ENCODE measurements around the gene HKDC1.

DNA sequence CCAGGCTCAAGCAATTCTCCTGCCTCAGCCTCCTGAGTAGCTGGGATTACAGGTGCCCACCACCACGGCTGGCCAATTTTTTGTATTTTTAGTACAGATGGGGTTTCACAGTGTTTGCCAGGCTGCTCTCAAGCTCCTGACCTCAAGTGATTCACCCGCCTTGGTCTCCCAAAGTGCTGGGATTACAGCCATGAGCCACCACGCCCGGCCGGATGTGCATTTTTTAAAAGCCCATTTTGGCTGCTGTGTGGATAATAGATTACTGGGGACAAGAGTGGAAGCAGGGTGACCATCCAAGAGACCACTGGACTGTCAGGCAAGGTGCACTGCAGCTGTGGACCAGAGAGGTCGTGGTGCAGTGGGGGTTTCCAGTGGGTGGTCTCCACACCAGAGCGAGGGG is 21.4 kb downstream of the HKDC1 start:
- TF ChIP-seq KLF5 (IDR thresholded peaks at IDR 0.05; ENCODE audit: partially characterized antibody) (no peak), SMC3 (IDR thresholded peaks at IDR 0.05; ENCODE audit: borderline replicate concordance, low read length) (no peak), ZNF274 (IDR thresholded peaks at IDR 0.05; ENCODE audit: insufficient read depth, insufficient read length) (no peak), FOS (IDR thresholded peaks at IDR 0.05; ENCODE audit: borderline replicate concordance, extremely low read depth, insufficient read length) (no peak), NR2C2 (IDR thresholded peaks at IDR 0.05; ENCODE audit: borderline replicate concordance, control insufficient read depth, insufficient read length, low read depth) (no peak)
- TF ChIP-seq, protein P1, sequence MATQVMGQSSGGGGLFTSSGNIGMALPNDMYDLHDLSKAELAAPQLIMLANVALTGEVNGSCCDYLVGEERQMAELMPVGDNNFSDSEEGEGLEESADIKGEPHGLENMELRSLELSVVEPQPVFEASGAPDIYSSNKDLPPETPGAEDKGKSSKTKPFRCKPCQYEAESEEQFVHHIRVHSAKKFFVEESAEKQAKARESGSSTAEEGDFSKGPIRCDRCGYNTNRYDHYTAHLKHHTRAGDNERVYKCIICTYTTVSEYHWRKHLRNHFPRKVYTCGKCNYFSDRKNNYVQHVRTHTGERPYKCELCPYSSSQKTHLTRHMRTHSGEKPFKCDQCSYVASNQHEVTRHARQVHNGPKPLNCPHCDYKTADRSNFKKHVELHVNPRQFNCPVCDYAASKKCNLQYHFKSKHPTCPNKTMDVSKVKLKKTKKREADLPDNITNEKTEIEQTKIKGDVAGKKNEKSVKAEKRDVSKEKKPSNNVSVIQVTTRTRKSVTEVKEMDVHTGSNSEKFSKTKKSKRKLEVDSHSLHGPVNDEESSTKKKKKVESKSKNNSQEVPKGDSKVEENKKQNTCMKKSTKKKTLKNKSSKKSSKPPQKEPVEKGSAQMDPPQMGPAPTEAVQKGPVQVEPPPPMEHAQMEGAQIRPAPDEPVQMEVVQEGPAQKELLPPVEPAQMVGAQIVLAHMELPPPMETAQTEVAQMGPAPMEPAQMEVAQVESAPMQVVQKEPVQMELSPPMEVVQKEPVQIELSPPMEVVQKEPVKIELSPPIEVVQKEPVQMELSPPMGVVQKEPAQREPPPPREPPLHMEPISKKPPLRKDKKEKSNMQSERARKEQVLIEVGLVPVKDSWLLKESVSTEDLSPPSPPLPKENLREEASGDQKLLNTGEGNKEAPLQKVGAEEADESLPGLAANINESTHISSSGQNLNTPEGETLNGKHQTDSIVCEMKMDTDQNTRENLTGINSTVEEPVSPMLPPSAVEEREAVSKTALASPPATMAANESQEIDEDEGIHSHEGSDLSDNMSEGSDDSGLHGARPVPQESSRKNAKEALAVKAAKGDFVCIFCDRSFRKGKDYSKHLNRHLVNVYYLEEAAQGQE (IDR thresholded peaks at IDR 0.05; ENCODE audit: low read depth, low read length) = no peak
- TF ChIP-seq, protein P2, sequence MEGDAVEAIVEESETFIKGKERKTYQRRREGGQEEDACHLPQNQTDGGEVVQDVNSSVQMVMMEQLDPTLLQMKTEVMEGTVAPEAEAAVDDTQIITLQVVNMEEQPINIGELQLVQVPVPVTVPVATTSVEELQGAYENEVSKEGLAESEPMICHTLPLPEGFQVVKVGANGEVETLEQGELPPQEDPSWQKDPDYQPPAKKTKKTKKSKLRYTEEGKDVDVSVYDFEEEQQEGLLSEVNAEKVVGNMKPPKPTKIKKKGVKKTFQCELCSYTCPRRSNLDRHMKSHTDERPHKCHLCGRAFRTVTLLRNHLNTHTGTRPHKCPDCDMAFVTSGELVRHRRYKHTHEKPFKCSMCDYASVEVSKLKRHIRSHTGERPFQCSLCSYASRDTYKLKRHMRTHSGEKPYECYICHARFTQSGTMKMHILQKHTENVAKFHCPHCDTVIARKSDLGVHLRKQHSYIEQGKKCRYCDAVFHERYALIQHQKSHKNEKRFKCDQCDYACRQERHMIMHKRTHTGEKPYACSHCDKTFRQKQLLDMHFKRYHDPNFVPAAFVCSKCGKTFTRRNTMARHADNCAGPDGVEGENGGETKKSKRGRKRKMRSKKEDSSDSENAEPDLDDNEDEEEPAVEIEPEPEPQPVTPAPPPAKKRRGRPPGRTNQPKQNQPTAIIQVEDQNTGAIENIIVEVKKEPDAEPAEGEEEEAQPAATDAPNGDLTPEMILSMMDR (IDR thresholded peaks at IDR 0.05 in 2 of 3, conservative IDR thresholded peaks at IDR 0.05 in 1 of 3; ENCODE audit: control insufficient read depth in 2 of 3, extremely low read depth in 1 of 3, insufficient read depth in 1 of 3, low read depth in 3 of 3, low read length in 3 of 3) = no peak
- TF ChIP-seq, protein P3, sequence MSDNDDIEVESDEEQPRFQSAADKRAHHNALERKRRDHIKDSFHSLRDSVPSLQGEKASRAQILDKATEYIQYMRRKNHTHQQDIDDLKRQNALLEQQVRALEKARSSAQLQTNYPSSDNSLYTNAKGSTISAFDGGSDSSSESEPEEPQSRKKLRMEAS (IDR thresholded peaks at IDR 0.05; ENCODE audit: low read depth, low read length) = no peak

All from GM12878 (cell line).